HL-60 (cell line): ENCODE data around the gene SMC3.

Experiments
- DNase-seq, 2 experiments: peaks; one replicate each; pipeline ENCODE4 v3.0.0-alpha.2; 2010 to 2020; ENCODE audit warnings: low read depth in 1 of 2, low spot score in 1 of 2
- H3K27ac ChIP-seq: fragments of 250-450 bp; sonication (Bioruptor Pico); replicated peaks from 2 replicates; pipeline ENCODE4 v1.5.1; 2020; ENCODE audit warnings: mild to moderate bottlenecking, moderate library complexity
- H3K27me3 ChIP-seq: fragments of 250-450 bp; sonication (Bioruptor Pico); 2 replicates; pipeline ENCODE4 v1.5.1; 2021; ENCODE audit warnings: mild to moderate bottlenecking, moderate library complexity; ENCODE audit not compliant: insufficient read depth, poor library complexity, severe bottlenecking
- H3K4me3 ChIP-seq: replicated peaks from 2 replicates; pipeline ENCODE4 v1.5.1; 2011; ENCODE audit warnings: mild to moderate bottlenecking, control low read depth, low read length; ENCODE audit not compliant: insufficient read depth
- GABPA ChIP-seq: IDR thresholded peaks from 2 replicates; pipeline ENCODE4 v1.6.1; 2012; ENCODE audit warnings: low read depth
- POLR2AphosphoS5 ChIP-seq: IDR thresholded peaks from 2 replicates; pipeline ENCODE4 v1.6.1; 2012; ENCODE audit warnings: low read depth
- SPI1 ChIP-seq: IDR thresholded peaks from 2 replicates; pipeline ENCODE4 v1.6.1; 2012; ENCODE audit warnings: low read depth, mild to moderate bottlenecking, borderline replicate concordance
- TF ChIP-seq, protein P1 (sequence below): IDR thresholded peaks from 2 replicates; pipeline ENCODE4 v1.6.1; 2012; ENCODE audit warnings: low read depth; ENCODE audit not compliant: insufficient replicate concordance
- TF ChIP-seq, protein P2 (sequence below): IDR thresholded peaks from one replicate; pipeline ENCODE4 v1.5.1; 2011; ENCODE audit warnings: low read length, control low read depth, inconsistent platforms; ENCODE audit not compliant: insufficient read depth

SMC3 gene

GRCh38 chr10:110584006-110584405 lies 16.5 kb downstream of the SMC3 start:
- DNase-seq = no peak
- TF ChIP-seq POLR2AphosphoS5 = no peak
- TF ChIP-seq, protein P1, sequence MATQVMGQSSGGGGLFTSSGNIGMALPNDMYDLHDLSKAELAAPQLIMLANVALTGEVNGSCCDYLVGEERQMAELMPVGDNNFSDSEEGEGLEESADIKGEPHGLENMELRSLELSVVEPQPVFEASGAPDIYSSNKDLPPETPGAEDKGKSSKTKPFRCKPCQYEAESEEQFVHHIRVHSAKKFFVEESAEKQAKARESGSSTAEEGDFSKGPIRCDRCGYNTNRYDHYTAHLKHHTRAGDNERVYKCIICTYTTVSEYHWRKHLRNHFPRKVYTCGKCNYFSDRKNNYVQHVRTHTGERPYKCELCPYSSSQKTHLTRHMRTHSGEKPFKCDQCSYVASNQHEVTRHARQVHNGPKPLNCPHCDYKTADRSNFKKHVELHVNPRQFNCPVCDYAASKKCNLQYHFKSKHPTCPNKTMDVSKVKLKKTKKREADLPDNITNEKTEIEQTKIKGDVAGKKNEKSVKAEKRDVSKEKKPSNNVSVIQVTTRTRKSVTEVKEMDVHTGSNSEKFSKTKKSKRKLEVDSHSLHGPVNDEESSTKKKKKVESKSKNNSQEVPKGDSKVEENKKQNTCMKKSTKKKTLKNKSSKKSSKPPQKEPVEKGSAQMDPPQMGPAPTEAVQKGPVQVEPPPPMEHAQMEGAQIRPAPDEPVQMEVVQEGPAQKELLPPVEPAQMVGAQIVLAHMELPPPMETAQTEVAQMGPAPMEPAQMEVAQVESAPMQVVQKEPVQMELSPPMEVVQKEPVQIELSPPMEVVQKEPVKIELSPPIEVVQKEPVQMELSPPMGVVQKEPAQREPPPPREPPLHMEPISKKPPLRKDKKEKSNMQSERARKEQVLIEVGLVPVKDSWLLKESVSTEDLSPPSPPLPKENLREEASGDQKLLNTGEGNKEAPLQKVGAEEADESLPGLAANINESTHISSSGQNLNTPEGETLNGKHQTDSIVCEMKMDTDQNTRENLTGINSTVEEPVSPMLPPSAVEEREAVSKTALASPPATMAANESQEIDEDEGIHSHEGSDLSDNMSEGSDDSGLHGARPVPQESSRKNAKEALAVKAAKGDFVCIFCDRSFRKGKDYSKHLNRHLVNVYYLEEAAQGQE = no peak
- no peak for TF ChIP-seq SPI1
- TF ChIP-seq GABPA = no peak
- TF ChIP-seq, protein P2, sequence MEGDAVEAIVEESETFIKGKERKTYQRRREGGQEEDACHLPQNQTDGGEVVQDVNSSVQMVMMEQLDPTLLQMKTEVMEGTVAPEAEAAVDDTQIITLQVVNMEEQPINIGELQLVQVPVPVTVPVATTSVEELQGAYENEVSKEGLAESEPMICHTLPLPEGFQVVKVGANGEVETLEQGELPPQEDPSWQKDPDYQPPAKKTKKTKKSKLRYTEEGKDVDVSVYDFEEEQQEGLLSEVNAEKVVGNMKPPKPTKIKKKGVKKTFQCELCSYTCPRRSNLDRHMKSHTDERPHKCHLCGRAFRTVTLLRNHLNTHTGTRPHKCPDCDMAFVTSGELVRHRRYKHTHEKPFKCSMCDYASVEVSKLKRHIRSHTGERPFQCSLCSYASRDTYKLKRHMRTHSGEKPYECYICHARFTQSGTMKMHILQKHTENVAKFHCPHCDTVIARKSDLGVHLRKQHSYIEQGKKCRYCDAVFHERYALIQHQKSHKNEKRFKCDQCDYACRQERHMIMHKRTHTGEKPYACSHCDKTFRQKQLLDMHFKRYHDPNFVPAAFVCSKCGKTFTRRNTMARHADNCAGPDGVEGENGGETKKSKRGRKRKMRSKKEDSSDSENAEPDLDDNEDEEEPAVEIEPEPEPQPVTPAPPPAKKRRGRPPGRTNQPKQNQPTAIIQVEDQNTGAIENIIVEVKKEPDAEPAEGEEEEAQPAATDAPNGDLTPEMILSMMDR = no peak
- no peak overlapping the region for H3K27ac ChIP-seq
- H3K27me3 ChIP-seq = no peaks in the 10 kb centered on the region
- no peak overlapping the region for H3K4me3 ChIP-seq

DNA sequence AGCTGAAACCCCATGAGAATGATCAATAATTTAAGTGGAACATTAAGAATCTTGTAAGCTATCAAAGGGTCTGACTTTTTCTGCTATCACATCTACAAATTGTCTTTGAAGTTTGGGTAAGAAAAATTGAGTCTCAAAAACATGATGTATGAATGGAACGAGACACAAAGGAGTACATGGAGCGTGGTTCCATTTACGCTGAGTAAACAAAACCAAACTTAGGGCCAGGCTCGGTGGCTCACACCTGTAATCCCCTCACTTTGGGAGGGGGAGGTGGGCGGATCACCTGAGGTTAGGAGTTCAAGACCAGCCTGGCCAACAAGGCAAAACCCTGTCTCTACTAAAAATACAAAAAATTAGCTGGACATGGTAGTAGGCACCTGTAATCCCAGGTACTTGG lies 24.3 kb downstream of the SMC3 start:
- no peak for DNase-seq
- Histone ChIP-seq H3K4me3 (no peak overlapping the region), H3K27ac (no peak overlapping the region), H3K27me3 (no peaks in the 10 kb centered on the region)
- TF ChIP-seq, protein P2 = no peak
- TF ChIP-seq, protein P1 = no peak
- no peak for TF ChIP-seq GABPA
- no peak for TF ChIP-seq SPI1
- no peak for TF ChIP-seq POLR2AphosphoS5

DNA sequence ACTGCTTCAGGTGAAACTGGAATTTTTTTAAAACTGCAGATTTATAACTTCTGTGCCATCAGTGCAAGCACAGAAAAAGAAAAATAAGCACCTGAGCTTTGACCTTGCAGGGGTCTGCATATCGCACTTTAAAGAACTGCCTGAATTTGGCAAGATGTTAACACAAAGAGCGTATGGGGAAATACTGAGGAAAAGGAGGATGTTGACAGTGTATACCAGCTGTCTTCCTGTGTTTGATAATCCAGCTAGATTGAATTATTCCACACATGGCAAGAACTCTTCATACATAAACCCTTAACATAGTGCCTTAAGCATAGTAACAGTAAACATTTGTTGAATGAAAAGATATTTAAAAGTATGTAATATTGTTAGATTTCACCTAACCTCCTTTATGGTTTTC lies 30.0 kb downstream of the SMC3 start:
- TF ChIP-seq POLR2AphosphoS5 (no peak), SPI1 (no peak)
- Histone ChIP-seq H3K4me3 (no peak overlapping the region), H3K27me3 (no peaks in the 10 kb centered on the region), H3K27ac (peak overlapping the region; percentile 45)
- peak in 1 of 2 experiments; percentile 17 for DNase-seq

- DNase-seq = peak in 1 of 2 experiments; percentile 49
- TF ChIP-seq POLR2AphosphoS5 = no peak
- TF ChIP-seq GABPA = no peak
- TF ChIP-seq, protein P1 = no peak
- TF ChIP-seq, protein P2 = peak; percentile 26
- H3K27me3 ChIP-seq = no peaks in the 10 kb centered on the region
These were observed 33.1 kb downstream of the SMC3 start for GRCh38 chr10:110600487-110601101.

More at GRCh38 chr10:110600487-110601101, 33.1 kb downstream of the SMC3 start:
- H3K27ac ChIP-seq = no peak overlapping the region
- H3K4me3 ChIP-seq = no peak overlapping the region
